ENCODE measurements around the gene UBR7. TPM values are rescaled to one million over a fixed set of nuclear protein-coding genes. Genes with fewer than 3 reads are reported as not detected.
A peak's percentile ranks its signal among the peaks of the same experiment; 100 is the strongest.
"Not testable (repeated sequence)": the region's sequence is repeated elsewhere in the genome, so short reads cannot be mapped to it uniquely, and the experiment has no call there.

UBR7 gene
- total and polyA plus RNA-seq, 2 donors from 2014 or later = 14.3 to 23.6 TPM

DNA sequence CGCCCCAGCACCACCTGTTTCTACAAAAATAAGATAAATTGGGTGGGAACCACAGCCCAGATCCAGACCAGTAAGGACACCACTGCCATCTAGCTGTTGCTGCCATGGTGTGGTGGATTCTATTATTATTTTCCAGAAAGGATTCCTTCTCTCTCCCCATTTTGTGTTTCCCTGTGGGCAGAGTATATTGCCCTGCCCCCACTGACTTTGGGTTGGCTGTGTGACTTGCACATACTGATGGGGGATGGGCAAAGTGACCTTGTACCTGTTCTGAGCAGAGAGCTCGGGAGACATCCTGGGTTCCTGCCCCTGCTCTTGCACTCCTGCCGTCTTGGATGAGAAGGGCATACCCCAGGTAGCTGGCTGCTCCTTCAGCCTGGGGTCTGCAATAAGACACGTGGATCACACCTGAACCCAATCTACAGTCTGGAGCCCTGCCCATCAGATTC is 46.7 kb upstream of the UBR7 start:
- intact Hi-C loops (cut with DNase I) = no loop called here
- peak in 3 of 5 donors; percentile 22 to 29 (median 29) for DNase-seq

DNA sequence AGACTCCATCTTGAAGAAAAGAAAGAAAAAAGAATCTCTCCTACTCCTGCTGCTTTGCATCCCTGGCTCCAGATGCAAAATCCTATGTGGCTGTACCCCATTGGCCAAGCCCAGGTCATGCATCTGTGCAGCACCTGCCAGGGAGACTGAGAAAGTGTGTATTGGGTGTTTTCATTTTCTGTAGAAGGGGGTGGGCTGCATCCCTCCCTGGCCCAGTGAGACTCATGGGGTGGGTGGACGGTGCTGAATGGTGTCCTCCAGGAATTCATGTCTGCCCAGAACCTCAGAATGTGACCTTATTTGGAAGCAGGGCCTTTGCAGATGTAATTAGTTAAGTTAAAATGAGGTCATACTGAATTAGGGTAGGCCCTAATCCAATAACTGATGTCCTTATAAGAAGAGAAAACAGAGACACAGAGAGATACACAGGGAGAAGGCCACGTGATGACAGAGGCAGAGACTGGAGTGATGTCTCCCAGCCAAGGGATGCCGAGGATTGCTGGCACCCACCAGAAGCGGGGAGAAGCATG is 45.6 kb upstream of the UBR7 start:
- no peak for FAIRE-seq
- Histone ChIP-seq H3K4me1 (ENCODE audit: control insufficient read depth in 2 of 3, insufficient read depth in 2 of 3, low read depth in 1 of 3, low read length in 3 of 3) (peaks cover 0 to 5% (median 0%) of the 10 kb centered on the region in 3 donors), H3K27me3 (ENCODE audit: control insufficient read depth, insufficient read depth, low read length) (no peaks in the 10 kb centered on the region), H3K9ac (ENCODE audit: low read length in 3 of 3) (no peak overlapping the region), H3K9me3 (ENCODE audit: control insufficient read depth in 2 of 3, insufficient read depth in 1 of 3, low read length in 3 of 3) (no peaks in the 10 kb centered on the region), H3K36me3 (ENCODE audit: control insufficient read depth in 2 of 3, insufficient read depth in 3 of 3, low read length in 3 of 3) (no peaks in the 10 kb centered on the region), H3K4me3 (ENCODE audit: low read length in 3 of 3) (no peak overlapping the region), H3K27ac (ENCODE audit: low read depth in 2 of 2, low read length in 2 of 2) (no peak overlapping the region)
- DNase-seq = no peak
- intact Hi-C loops (cut with DNase I) = no loop called here
- no peak for TF ChIP-seq CTCF (IDR thresholded peaks at IDR 0.05; ENCODE audit: borderline replicate concordance, extremely low read depth, insufficient read depth)

More for the DNA sequence above, 46.7 kb upstream of the UBR7 start:
- no peak overlapping the region for H3K27ac ChIP-seq (ENCODE audit: low read depth in 2 of 2, low read length in 2 of 2)
- peak; percentile 18 for TF ChIP-seq CTCF (IDR thresholded peaks at IDR 0.05; ENCODE audit: borderline replicate concordance, extremely low read depth, insufficient read depth)
- FAIRE-seq = no peak
- no peaks in the 10 kb centered on the region for H3K36me3 ChIP-seq (ENCODE audit: control insufficient read depth in 2 of 3, insufficient read depth in 3 of 3, low read length in 3 of 3)
- no peaks in the 10 kb centered on the region for H3K4me1 ChIP-seq (ENCODE audit: control insufficient read depth in 2 of 3, insufficient read depth in 2 of 3, low read depth in 1 of 3, low read length in 3 of 3)
- no peaks in the 10 kb centered on the region for H3K9me3 ChIP-seq (ENCODE audit: control insufficient read depth in 2 of 3, insufficient read depth in 1 of 3, low read length in 3 of 3)
- no peak overlapping the region for H3K9ac ChIP-seq (ENCODE audit: low read length in 3 of 3)
- no peak overlapping the region for H3K4me3 ChIP-seq (ENCODE audit: low read length in 3 of 3)
- H3K27me3 ChIP-seq (ENCODE audit: control insufficient read depth, insufficient read depth, low read length) = no peaks in the 10 kb centered on the region

GRCh38 chr14:93163564-93163963 is 43.5 kb upstream of the UBR7 start:
- no peaks in the 10 kb centered on the region for H3K36me3 ChIP-seq (ENCODE audit: control insufficient read depth in 2 of 3, insufficient read depth in 3 of 3, low read length in 3 of 3)
- no peaks in the 10 kb centered on the region for H3K9me3 ChIP-seq (ENCODE audit: control insufficient read depth in 2 of 3, insufficient read depth in 1 of 3, low read length in 3 of 3)
- no peak overlapping the region for H3K27ac ChIP-seq (ENCODE audit: low read depth in 2 of 2, low read length in 2 of 2)
- TF ChIP-seq CTCF (IDR thresholded peaks at IDR 0.05; ENCODE audit: borderline replicate concordance, extremely low read depth, insufficient read depth) = no peak
- H3K4me1 ChIP-seq (ENCODE audit: control insufficient read depth in 2 of 3, insufficient read depth in 2 of 3, low read depth in 1 of 3, low read length in 3 of 3) = peaks cover 0 to 5% (median 0%) of the 10 kb centered on the region in 3 donors
- no peak overlapping the region for H3K9ac ChIP-seq (ENCODE audit: low read length in 3 of 3)
- intact Hi-C loops (cut with DNase I) = no loop called here
- no peak for DNase-seq
- H3K27me3 ChIP-seq (ENCODE audit: control insufficient read depth, insufficient read depth, low read length) = no peaks in the 10 kb centered on the region
- no peak overlapping the region for H3K4me3 ChIP-seq (ENCODE audit: low read length in 3 of 3)
- FAIRE-seq = no peak

DNA sequence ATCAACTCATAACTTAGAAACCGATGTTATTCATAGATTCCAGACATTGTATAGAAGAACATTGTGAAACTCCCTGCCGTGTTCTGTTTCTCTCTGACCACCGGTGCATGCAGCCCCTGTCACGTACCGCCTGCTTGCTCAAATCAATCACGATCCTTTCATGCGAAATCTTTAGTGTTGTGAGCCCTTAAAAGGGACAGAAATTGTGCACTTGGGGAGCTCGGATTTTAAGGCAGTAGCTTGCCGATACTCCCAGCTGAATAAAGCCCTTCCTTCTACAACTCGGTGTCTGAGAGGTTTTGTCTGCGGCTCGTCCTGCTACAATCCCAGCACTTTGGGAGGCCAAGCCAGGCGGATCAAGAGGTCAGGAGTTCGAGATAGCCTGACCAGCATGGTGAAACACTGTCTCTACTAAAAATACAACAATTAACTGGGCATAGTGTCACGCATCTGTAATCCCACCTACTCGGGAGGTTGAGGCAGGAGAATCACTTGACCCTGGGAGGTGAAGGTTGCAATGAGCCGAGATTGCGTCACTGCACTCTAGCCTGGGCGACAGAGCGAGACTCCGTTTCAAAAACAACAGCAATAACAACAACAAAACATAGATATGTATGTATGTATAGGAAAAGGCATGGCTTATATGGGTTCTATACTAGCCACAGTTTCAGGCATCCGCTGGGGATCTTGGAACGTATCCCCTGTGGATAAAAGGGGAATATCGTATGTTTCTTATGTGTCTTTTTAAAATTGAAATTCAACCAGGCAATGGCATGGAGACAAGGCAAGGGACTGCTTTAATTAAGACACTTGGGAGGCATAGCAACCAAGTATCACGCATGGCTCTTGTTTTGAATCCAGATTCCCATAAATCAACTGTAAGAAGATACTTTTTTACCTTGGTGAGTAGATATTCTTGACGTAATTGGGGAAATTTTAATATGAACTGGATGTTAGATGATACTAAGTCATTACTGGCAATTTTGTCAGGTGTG is 41.5 kb upstream of the UBR7 start:
- H3K9me3 ChIP-seq (ENCODE audit: control insufficient read depth in 2 of 3, insufficient read depth in 1 of 3, low read length in 3 of 3); DNase-seq; intact Hi-C loops (cut with DNase I); H3K4me3 ChIP-seq (ENCODE audit: low read length in 3 of 3); FAIRE-seq; H3K36me3 ChIP-seq (ENCODE audit: control insufficient read depth in 2 of 3, insufficient read depth in 3 of 3, low read length in 3 of 3); H3K4me1 ChIP-seq (ENCODE audit: control insufficient read depth in 2 of 3, insufficient read depth in 2 of 3, low read depth in 1 of 3, low read length in 3 of 3); H3K27me3 ChIP-seq (ENCODE audit: control insufficient read depth, insufficient read depth, low read length): not testable (repeated sequence)
- H3K9ac ChIP-seq (ENCODE audit: low read length in 3 of 3) = peak overlapping the region in 1 of 3 donors; percentile 40
- peak overlapping the region; percentile 48 to 74 for H3K27ac ChIP-seq (ENCODE audit: low read depth in 2 of 2, low read length in 2 of 2)

GRCh38 chr14:93168610-93169009 is 38.4 kb upstream of the UBR7 start:
- H3K9ac ChIP-seq (ENCODE audit: low read length in 3 of 3); H3K36me3 ChIP-seq (ENCODE audit: control insufficient read depth in 2 of 3, insufficient read depth in 3 of 3, low read length in 3 of 3); FAIRE-seq; H3K9me3 ChIP-seq (ENCODE audit: control insufficient read depth in 2 of 3, insufficient read depth in 1 of 3, low read length in 3 of 3); intact Hi-C loops (cut with DNase I); H3K4me1 ChIP-seq (ENCODE audit: control insufficient read depth in 2 of 3, insufficient read depth in 2 of 3, low read depth in 1 of 3, low read length in 3 of 3); H3K27ac ChIP-seq (ENCODE audit: low read depth in 2 of 2, low read length in 2 of 2); H3K4me3 ChIP-seq (ENCODE audit: low read length in 3 of 3); H3K27me3 ChIP-seq (ENCODE audit: control insufficient read depth, insufficient read depth, low read length): not testable (repeated sequence)
- peak in 1 of 5 donors; percentile 16 for DNase-seq

DNA sequence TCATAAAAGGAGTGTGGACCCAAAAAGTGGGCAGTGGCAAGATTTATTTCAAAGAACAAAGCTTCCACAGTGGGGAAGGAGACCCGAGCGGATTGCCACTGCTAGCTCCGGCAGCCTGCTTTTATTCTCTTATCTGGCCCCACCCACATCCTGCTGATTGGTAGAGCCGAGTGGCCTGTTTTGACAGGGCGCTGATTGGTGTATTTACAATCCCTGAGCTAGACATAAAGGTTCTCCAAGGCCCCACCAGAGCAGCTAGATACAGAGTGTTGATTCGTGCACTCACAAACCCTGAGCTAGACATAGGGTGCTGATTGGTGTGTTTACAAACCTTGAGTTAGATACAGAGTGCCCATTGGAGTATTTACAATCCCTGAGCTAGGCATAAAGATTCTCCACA is 37.4 kb upstream of the UBR7 start:
- H3K27ac ChIP-seq (ENCODE audit: low read depth in 2 of 2, low read length in 2 of 2); intact Hi-C loops (cut with DNase I); DNase-seq; H3K4me3 ChIP-seq (ENCODE audit: low read length in 3 of 3); H3K27me3 ChIP-seq (ENCODE audit: control insufficient read depth, insufficient read depth, low read length); H3K4me1 ChIP-seq (ENCODE audit: control insufficient read depth in 2 of 3, insufficient read depth in 2 of 3, low read depth in 1 of 3, low read length in 3 of 3); H3K36me3 ChIP-seq (ENCODE audit: control insufficient read depth in 2 of 3, insufficient read depth in 3 of 3, low read length in 3 of 3); H3K9me3 ChIP-seq (ENCODE audit: control insufficient read depth in 2 of 3, insufficient read depth in 1 of 3, low read length in 3 of 3); FAIRE-seq; H3K9ac ChIP-seq (ENCODE audit: low read length in 3 of 3): not testable (repeated sequence)
